Lower lobe of right lung (tissue), 2 donors: Measurements from ENCODE around the gene ZNF496. TPM values are rescaled to one million over a fixed set of nuclear protein-coding genes. Genes with fewer than 3 reads are reported as not detected.

ENCODE experiments used
- ATAC-seq, 2 donors: fragments of 200-7000 bp; cut with Tn5 transposase; one replicate each; pipeline ENCODE4 v1.9.1; 2020 to 2022; ENCODE audit warnings: mild to moderate bottlenecking in 2 of 2, moderate library complexity in 2 of 2
- DNase-seq: peaks from one replicate; pipeline ENCODE4 v3.0.0-alpha.2; 2020
- H3K27ac ChIP-seq: fragments of 200-600 bp; one replicate; pipeline ENCODE4 v1.8.0; 2022
- H3K27me3 ChIP-seq: fragments of 200-600 bp; one replicate; pipeline ENCODE4 v1.8.0; 2022; ENCODE audit warnings: low read depth
- H3K36me3 ChIP-seq: fragments of 200-600 bp; one replicate; pipeline ENCODE4 v1.8.0; 2022; ENCODE audit warnings: mild to moderate bottlenecking
- H3K4me1 ChIP-seq: fragments of 200-600 bp; one replicate; pipeline ENCODE4 v1.8.0; 2022
- H3K4me3 ChIP-seq: fragments of 200-600 bp; one replicate; pipeline ENCODE4 v1.8.0; 2022; ENCODE audit warnings: mild to moderate bottlenecking
- H3K9me3 ChIP-seq: fragments of 200-600 bp; one replicate; pipeline ENCODE4 v1.8.0; 2022
- intact Hi-C: fragments of 100-400 bp; cut with DNase I; formaldehyde crosslinking; loops from one replicate; pipeline ENCODE4 v1.11.0; 2022
- total RNA-seq: library from RNA; stranded (reverse); fragmentation: NEBNext Ultra II Directional; extraction: Animal tissue kit (Norgen Biotek cat#: 25700); gene quantifications from one replicate; pipeline ENCODE4 v1.2.1, GENCODE V29; 2021
- TF ChIP-seq, protein P1 (sequence below): fragments of 200-600 bp; IDR thresholded peaks from one replicate; pipeline ENCODE4 v1.8.0; 2022; ENCODE audit warnings: antibody characterized with exemption, mild to moderate bottlenecking
- donor health status: DM: no; HTN: yes; CAD: no; lungs with severe emphysema.

Gene ZNF496
- total RNA-seq, 1 donor from 2014 or later, result 16.9 TPM

DNA sequence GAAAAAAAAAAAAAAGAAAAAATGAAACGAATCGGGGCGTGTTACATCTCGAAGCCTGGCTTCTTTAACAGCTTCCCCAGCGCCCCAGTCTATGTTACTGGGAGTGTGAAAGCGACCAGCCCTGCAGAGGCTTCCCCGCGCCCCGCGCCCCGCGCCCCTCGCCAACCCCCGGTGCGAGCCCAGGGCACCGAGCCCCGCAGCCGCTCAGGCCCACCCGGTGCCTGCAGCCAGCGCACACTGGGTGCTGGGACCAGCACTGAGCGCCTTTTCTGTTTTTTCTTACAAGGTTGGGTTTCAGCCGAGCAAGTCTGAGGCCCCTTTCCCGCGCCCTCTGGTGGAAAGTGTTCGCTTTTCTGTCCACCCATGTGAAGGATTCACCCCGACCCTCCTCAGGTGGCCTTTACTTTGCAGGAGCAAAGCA lies 42.1 kb upstream of the ZNF496 start:
- ATAC-seq (peak; percentile 80 to 87), DNase-seq (peak; percentile 55)
- TF ChIP-seq, protein P1, sequence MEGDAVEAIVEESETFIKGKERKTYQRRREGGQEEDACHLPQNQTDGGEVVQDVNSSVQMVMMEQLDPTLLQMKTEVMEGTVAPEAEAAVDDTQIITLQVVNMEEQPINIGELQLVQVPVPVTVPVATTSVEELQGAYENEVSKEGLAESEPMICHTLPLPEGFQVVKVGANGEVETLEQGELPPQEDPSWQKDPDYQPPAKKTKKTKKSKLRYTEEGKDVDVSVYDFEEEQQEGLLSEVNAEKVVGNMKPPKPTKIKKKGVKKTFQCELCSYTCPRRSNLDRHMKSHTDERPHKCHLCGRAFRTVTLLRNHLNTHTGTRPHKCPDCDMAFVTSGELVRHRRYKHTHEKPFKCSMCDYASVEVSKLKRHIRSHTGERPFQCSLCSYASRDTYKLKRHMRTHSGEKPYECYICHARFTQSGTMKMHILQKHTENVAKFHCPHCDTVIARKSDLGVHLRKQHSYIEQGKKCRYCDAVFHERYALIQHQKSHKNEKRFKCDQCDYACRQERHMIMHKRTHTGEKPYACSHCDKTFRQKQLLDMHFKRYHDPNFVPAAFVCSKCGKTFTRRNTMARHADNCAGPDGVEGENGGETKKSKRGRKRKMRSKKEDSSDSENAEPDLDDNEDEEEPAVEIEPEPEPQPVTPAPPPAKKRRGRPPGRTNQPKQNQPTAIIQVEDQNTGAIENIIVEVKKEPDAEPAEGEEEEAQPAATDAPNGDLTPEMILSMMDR, result peak; percentile 43

DNA sequence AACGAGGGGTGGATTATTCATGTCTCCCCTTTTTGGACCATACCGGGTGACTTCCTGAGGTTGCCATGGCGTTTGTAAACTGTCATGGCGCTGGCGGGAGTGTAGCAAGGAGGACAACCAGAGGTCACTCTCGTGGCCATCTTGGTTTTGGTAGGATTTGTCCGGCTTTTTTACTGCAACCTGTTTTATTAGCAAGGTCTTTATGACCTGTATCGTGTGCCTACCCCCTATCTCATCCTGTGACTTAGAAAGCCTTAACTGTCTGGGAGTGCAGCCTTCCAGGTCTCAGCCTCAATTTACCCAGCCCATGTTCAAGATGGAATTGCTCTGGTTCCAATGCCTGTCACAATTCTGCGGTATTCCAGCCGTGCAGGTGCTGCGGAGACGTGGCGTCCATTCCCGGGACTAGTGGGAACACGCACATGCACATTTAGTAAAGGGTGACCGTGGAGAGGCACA lies 40.2 kb upstream of the ZNF496 start:
- Histone ChIP-seq H3K27ac (no peak overlapping the region), H3K4me1 (no peaks in the 10 kb centered on the region), H3K9me3 (no peaks in the 10 kb centered on the region), H3K36me3 (no peaks in the 10 kb centered on the region), H3K27me3 (no peaks in the 10 kb centered on the region), H3K4me3 (no peak overlapping the region)
- intact Hi-C loops, result no loop called here
- ATAC-seq, result no peak
- TF ChIP-seq, protein P1, result no peak
- no peak for DNase-seq

More for the DNA sequence above, 42.1 kb upstream of the ZNF496 start:
- intact Hi-C loops, result no loop called here
- no peak overlapping the region for H3K27ac ChIP-seq
- no peaks in the 10 kb centered on the region for H3K9me3 ChIP-seq
- H3K27me3 ChIP-seq, result no peaks in the 10 kb centered on the region
- H3K4me1 ChIP-seq, result no peaks in the 10 kb centered on the region
- H3K4me3 ChIP-seq, result peak overlapping the region; percentile 43
- H3K36me3 ChIP-seq, result no peaks in the 10 kb centered on the region

DNA sequence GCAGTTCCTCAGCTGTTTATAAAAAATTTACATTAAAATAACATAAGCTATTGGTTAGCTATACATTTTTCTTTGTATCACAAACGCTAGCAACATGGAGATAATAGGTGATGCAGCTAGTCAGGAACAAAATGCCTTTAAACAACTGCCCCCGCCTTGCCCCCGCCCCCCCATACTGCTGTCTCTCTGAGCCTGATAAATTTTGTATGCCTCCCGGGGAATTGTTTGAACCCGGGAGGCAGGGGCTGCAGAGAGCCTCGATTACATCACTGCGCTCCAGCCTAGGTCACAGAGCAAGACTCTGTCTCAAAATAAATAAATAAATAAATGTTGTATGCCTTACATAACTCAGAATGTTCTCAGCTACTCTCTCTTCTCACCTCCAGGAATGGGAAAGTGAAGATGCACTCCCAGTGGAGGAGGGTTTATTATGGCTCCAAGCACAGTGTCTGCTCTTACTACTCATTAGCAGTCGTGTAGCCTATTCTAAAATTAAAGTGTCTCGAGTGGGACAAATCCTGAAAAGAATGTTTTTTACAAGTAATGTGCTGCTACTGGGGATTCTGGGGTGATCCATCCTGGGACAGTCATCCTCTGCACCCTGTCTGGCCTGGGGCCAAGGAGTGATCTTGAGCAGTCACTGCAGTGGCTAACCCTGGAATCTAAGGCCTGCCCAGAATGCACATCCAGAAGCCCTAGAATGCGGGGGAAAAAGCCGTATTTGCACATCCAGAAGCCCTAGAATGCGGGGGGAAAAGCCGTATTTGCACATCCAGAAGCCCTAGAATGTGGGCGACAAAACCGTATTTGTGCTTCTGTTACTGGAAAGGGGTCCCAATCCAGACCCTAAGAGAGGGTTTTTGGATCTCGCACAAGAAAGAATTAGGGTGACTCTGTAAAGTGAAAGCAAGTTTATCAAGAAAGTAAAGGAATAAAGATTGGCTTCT lies 39.4 kb upstream of the ZNF496 start:
- no peak overlapping the region for H3K27ac ChIP-seq
- TF ChIP-seq, protein P1, result no peak
- intact Hi-C loops, result no loop called here
- H3K36me3 ChIP-seq, result no peaks in the 10 kb centered on the region
- no peaks in the 10 kb centered on the region for H3K4me1 ChIP-seq
- no peaks in the 10 kb centered on the region for H3K9me3 ChIP-seq
- no peak overlapping the region for H3K4me3 ChIP-seq
- DNase-seq (no peak), ATAC-seq (no peak)
- no peaks in the 10 kb centered on the region for H3K27me3 ChIP-seq

DNA sequence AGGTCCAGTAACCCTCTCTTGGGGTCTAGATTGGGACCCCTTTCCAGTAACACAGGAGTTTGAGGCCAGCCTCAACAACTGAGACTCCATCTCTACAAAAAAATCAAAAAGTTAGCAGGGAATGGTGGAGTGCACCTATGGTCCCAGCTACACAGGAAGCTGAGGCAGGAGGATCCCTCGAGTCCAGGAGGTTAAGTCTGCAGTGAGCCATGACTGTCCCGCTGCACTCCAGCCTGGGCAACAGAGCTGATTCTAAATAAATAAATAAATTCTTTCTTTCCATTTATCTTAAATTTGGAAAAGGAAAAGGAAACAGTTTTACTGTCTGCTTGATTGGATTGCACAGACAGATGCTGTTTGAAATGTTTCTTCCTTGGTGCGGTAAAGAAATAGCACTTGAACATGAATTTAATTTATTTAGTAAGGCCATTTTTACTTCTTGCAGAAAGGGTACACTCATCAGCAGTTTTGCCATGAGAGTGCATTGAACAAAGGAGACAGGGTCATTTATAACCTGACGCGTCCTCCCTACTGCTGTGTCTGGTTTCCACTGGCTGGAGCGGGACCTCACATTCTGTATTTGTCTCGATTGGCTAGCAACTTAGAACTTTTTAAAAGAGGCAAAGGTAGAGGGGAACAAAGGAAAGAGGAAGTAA lies 37.0 kb upstream of the ZNF496 start:
- intact Hi-C loops, result no loop called here
- no peaks in the 10 kb centered on the region for H3K4me1 ChIP-seq

DNA sequence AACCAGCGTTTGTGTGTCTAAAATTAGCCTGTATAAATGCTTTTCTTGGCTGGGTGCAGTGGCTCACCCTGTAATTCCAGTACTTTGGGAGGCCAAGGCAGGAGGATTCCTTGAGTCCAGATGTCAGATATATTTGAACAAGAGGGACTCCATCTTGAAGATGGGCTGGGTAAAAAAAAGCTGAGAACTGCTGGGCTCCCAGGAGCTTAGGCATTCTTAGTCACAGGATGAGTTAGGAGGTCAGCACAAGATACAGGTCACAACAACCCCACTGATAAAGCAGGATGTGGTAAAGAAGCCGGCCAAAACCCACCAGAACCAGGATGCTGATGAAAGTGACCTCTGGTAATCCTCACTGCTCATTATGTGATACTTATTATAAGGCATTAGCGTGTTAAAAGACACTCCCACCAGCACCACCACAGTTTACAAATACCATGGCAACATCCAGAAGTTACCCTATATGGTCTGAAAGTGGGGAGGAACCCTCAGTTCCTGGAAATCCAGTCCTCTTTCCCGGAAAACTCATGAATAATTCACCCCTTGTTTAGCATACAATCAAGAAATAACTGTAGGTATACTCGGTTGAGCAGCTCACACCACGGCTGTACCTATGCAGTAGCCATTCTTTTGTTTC lies 36.2 kb upstream of the ZNF496 start:
- no peaks in the 10 kb centered on the region for H3K9me3 ChIP-seq
- no peaks in the 10 kb centered on the region for H3K4me1 ChIP-seq
- peaks cover 5% of the 10 kb centered on the region for H3K27me3 ChIP-seq
- ATAC-seq (no peak), DNase-seq (no peak)
- H3K4me3 ChIP-seq, result no peak overlapping the region
- intact Hi-C loops, result no loop called here
- no peak overlapping the region for H3K27ac ChIP-seq
- H3K36me3 ChIP-seq, result no peaks in the 10 kb centered on the region
- TF ChIP-seq, protein P1, result no peak

More for the DNA sequence above, 37.0 kb upstream of the ZNF496 start:
- TF ChIP-seq, protein P1, result no peak
- no peaks in the 10 kb centered on the region for H3K36me3 ChIP-seq
- DNase-seq, result no peak
- peaks cover 5% of the 10 kb centered on the region for H3K27me3 ChIP-seq
- H3K4me3 ChIP-seq, result no peak overlapping the region
- ATAC-seq, result no peak
- no peaks in the 10 kb centered on the region for H3K9me3 ChIP-seq
- no peak overlapping the region for H3K27ac ChIP-seq
